Retinal pigment epithelial cell (primary cell): ENCODE results near the gene FBXW12.
"Not testable (repeated sequence)": the region's sequence is repeated elsewhere in the genome, so short reads cannot be mapped to it uniquely, and the experiment has no call there.

ENCODE experiments used
- DNase-seq: peaks from one replicate; pipeline ENCODE4 v3.0.0-alpha.2; 2010; ENCODE audit warnings: low read depth
- H3K4me3 ChIP-seq: 2 replicates; pipeline ENCODE4 v1.5.1; 2011; ENCODE audit warnings: mild to moderate bottlenecking, low read length, control low read depth, moderate library complexity
- TF ChIP-seq, protein P1 (sequence below): conservative IDR thresholded peaks from 2 replicates; pipeline ENCODE4 v1.5.1; 2011; ENCODE audit warnings: low read depth, low read length, control low read depth, inconsistent platforms

FBXW12 gene, protein sequence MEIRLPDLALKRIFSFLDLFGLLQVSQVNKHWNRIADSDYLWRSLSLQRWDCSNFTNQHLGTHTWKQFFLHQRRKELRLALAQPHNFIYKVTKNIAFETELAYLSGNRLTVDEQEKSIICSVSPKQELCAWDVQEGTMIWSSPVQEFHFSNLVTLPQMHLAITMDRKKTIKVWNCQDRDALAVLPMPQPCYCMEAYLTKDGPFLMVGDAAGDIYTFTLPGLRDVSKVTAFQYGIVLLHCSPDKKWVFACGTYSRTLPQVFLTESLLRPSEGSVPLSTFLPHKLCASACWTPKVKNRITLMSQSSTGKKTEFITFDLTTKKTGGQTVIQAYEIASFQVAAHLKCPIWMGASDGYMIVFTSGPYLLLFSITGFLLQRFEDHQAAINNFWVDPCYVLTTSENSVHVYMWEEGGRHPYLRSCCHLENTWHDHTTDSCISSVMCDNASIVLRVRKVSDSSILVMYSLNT

DNA sequence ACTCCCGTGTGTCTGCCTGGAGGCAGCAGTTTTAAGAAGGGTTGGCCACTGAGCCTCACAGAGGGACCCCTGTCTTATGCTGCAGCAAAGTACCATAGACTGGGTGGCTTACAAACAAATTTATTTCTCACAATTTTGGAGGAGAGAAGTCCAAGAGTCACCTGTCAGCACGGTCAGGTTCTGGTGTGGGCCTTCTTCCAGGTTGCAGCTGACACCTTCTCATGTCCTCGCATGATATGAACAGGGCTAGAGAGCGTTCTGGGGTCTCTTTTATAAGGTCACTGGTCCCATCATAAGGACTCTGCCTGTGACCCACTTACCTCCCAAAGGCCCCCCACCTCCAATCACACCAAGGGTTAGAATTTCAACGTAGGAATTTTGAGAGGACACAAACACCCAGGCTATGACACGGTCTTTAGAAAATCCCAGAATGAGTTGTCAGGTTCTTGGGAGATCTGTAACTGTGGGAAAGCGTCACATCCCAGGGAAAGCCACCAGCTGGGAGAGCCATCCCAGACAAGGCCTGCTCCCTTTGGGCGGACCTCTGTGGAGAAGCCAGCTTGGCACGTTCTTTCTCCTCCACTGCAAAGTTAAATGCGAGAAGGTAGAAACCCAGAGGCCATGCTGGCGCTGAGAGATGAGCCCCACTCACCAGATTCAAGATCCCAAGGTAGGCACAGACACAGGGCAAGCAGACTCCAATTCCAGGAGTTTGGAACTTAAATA lies at the start of gene FBXW12:
Gene FBXW12 (plus strand): TSS at position 569 of the 726 bp plus-strand sequence. CDS start 549 bp downstream, outside the sequence.
- DNase-seq = no peak
- TF ChIP-seq, protein P1, sequence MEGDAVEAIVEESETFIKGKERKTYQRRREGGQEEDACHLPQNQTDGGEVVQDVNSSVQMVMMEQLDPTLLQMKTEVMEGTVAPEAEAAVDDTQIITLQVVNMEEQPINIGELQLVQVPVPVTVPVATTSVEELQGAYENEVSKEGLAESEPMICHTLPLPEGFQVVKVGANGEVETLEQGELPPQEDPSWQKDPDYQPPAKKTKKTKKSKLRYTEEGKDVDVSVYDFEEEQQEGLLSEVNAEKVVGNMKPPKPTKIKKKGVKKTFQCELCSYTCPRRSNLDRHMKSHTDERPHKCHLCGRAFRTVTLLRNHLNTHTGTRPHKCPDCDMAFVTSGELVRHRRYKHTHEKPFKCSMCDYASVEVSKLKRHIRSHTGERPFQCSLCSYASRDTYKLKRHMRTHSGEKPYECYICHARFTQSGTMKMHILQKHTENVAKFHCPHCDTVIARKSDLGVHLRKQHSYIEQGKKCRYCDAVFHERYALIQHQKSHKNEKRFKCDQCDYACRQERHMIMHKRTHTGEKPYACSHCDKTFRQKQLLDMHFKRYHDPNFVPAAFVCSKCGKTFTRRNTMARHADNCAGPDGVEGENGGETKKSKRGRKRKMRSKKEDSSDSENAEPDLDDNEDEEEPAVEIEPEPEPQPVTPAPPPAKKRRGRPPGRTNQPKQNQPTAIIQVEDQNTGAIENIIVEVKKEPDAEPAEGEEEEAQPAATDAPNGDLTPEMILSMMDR = no peak
- H3K4me3 ChIP-seq = no peak within 1 kb of the TSS

DNA sequence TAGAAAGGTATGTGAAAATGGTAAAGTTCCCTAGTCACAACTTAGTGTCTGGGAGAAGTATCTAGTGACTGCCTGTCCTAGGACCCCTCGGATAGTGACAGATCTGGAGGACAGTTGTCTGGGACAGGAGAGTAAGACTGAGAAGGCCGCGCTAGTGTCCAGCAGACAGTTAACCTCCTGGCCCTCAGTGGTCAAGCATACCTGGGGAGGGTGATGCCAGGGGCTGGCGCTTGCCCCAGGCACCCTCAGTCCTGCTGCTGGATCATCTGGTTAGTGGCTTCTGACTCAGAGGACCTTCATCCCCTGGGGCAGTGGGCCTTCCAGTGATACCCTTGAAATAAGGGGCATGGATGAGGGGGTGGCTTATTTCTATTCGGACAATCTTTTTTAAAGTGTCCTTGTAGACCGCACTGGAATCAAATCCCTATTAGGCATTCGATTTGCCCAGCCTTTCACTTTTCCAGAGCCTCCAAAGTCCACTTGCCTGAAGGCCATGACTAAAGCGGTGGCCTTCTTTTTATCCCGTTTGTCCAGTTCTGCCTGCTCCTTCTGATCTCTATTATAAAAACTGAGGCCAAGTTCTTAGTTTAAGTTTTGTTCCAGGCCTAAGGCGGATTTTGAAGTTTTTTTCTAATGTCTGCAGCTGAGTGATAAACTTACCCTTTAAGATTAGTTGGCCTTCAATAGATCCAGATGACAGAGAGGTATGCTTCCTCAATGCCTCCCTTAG lies 40.1 kb upstream of the FBXW12 start:
- not testable (repeated sequence) for DNase-seq, H3K4me3 ChIP-seq

DNA sequence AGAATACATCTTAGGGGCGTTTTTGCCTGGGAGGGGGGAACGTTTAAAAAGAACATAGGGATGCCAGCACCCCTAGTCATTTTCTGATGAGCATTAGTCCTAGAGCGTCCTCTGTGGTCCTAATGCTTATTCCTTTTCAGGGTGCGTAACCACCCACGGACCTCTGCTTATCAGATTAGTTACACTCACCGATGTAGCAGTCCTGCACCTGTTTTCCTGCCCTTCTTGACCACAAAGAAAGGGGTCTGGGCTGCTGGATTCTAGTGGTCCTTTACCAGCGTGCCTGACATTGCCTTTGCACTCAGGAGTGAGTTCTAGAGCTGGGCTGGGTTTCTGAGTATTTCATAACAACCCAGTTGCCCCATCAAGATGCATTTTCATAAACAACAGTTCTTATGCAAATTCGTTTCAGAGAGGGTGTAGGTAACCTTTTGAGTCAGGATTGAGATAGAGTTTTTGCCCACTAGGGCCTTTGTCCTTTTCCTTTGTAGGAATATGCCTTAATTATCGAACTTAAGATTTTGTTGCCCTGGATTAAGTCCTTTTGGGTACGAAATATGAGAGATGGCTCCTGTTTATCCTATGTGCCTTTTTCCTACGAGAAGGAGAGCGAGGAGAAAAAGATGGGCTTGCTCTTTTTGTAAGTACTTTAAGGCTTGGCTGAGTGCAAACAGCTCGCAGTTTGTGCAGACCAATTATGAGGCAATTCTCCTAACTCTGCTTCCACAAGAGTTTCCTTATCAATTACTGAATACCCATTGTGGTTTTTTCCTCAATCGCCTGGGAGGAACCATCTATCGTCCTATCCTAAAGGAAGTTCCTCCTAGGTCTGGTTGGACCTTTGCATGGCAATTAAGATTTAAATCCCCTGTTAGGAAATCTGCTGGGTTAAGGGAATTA lies 38.4 kb upstream of the FBXW12 start, which contains the start of gene SPINK8:
Gene SPINK8 (minus strand): TSS at position 316 of the 900 bp plus-strand sequence. CDS start 5,320 bp downstream, outside the sequence.
- not testable (repeated sequence) for H3K4me3 ChIP-seq, DNase-seq

DNA sequence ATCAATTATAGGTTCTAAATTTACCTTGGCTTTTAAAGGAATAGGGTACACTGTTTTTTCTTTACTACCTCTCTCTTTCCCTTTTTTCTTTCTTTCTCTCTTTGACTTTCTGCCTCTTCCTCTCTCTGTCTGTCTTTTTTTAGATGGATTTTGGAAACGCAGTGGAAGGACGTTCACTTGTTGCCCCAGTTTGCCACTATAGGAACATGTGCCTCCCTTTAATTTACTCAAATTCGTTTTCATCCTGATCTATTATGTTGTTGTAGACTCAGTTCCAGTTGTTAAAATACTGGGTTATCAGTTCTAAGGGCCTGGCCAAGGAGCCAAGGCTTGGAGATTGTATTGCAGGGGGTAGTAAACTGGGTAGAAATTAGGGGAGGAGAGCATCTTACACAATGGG lies 37.4 kb upstream of the FBXW12 start:
- DNase-seq = no peak
- no peak overlapping the region for H3K4me3 ChIP-seq
- TF ChIP-seq, protein P1 = no peak

DNA sequence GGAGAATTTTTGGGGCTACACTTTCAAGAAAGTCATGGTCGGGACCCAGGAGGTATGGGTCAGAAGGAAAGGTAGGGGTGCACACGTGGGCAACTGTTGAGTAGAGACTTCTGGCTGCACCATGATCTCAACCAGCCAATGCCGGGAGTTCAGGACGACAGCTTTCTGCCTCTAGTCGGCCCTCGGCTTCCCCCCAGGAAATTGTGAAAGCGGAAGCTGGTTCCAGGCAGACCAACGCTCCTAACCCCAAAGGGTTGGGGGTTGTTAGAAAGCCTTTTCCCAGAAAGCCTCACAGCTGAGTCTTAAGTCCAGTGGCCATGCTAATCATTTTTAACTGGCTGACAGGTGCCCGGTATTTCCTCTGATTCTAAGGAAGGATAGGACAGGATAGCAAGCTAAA lies 36.7 kb upstream of the FBXW12 start:
- not testable (repeated sequence) for H3K4me3 ChIP-seq, DNase-seq

DNA sequence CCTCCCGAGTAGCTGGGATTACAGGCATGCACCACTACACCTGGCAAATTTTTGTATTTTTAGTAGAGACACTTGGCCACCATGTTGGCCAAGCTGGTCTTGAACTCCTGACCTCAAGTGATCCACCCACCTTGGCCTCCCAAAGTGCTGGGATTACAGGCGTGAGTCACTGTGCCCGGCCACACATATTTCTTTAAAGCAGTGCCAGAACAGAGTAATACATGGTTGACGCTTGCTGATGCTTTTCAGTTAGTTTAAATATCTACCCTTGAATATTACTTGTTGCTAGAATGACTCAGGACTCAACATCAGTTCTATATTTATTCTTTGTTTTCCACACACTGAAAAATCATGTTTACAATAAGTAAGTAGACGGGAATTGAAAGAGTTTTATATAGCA lies 34.5 kb upstream of the FBXW12 start:
- not testable (repeated sequence) for H3K4me3 ChIP-seq, DNase-seq

DNA sequence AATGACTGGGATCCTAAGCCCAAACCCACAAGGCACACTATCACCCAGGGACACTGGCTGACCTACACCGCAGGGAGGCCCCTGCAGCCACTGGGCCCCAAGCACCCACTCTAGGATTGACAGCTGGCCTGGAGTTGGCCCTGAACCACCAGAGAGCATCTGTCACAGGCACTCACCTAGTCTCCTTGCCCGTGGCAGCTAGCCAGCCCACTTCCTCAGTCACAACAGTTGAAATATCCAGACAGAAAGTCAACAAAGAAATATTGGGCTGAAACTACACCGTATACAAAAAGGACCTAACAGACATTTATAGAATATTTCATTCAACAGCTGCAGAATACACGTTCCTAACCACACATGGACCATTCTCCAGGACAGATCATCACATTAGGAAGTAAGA lies 33.4 kb upstream of the FBXW12 start:
- TF ChIP-seq, protein P1 = no peak
- DNase-seq = no peak
- no peak overlapping the region for H3K4me3 ChIP-seq

DNA sequence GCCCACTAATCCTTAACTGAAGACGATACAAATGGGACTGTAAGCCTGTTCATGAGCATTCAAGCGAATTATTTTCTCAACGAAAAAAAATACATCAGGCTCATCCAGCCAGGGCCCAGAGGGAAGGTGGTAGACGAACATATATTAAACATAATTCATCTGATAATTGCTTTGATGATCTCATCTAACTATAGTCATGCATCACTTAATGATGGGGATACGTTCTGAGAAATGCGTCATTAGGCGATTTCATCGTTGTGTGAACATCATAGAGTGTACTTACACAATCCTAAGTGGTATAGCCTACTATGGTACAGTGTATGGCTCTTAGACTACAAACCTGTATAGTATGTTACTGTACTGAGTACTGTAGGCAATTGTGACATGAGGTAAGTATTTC lies 28.6 kb upstream of the FBXW12 start:
- TF ChIP-seq, protein P1 = no peak
- no peak for DNase-seq
- no peak overlapping the region for H3K4me3 ChIP-seq
